ENCODE results near the gene MAP3K6.

GRCh38 chr1:27348861-27349783 is 17.6 kb downstream of the MAP3K6 start:
- no peak for TF ChIP-seq CTCF (IDR thresholded peaks at IDR 0.05)
- no peak for TF ChIP-seq POLR2A (IDR thresholded peaks at IDR 0.05)
